KBM-7 (cell line): ENCODE data around the gene ALG12.

Experiments
- DNase-seq: peaks from one replicate; pipeline ENCODE4 v3.0.0-alpha.2; 2015
- in situ Hi-C: fragments of 300-500 bp; cut with MboI; formaldehyde crosslinking; loops from 2 replicates; pipeline ENCODE4 v1.14.3; 2020; ENCODE audit warnings: low sequenced_read_pairs, low pct_unique_long_range_greater_than_20kb, mixed read lengths

Gene ALG12

DNA sequence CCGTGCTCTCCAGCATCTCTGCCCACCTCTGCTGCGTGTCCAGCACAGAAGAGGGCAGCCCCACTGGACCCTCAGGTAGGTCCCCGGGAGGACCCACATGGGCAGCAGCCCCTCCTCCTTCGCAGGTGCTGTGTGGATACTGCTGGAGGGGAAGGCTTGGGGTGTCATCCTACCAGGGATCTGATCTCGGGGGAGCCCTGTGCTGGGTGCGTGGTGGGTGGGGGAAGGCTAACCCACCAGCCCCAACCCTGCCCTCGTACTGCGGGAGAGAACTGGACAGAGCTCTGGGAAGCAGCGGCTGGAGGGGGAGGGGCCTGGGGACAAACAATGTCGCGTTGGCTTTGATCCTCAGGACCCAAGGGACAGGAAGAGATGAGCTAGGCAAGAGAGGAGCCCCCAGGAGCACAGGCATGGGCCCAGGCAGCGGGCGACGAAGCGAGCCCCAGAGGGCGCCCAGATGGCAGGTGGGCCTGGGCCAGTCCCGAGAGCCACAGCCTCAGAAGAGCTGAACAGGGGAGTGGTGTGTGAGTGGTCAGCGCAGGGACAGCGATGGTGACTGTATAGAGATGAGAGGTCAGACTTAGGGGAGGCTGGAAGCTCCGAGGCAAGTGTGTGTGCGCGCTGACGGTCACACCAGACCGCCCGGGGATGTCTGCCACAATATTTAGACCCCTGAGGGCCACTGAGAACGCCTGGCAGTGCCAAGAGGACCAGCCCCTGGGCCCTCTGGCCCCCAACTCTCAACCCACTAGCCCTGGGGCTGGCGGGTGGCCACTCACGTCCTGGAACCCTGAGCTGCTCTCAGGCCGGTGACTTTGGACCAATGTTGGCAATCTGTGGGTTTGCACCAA lies 40.9 kb upstream of the ALG12 start:
- in situ Hi-C loops, result no loop called here

DNA sequence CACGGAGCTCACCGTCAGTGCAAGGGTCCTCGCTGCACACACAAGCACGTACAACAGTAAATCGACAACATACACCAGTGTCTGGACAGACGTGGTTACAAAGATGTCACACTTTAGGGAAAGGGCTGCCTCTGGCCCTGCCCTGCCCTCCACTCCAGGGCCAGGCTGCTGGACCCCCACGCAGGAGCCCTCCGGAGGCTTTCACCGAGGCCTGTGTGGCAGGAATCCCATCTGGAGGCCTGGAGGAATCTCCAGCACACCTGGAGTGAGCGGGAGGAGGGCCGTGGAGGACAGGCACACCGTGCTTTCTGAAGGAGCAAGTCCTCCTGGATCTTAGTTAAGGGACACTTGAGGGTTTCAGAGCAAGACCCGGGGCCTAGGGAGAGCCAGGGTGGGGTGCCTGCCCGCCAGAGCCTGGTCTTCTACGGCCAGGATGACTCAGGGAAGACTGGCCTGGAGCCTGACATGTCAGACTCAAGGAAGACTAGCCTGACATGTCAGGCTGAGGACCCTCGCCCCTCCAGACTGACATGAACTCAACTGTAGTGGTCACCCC lies 40.2 kb upstream of the ALG12 start:
- no peak for DNase-seq
- in situ Hi-C loops, result no loop called here

More for the DNA sequence above, 40.9 kb upstream of the ALG12 start:
- no peak for DNase-seq

DNA sequence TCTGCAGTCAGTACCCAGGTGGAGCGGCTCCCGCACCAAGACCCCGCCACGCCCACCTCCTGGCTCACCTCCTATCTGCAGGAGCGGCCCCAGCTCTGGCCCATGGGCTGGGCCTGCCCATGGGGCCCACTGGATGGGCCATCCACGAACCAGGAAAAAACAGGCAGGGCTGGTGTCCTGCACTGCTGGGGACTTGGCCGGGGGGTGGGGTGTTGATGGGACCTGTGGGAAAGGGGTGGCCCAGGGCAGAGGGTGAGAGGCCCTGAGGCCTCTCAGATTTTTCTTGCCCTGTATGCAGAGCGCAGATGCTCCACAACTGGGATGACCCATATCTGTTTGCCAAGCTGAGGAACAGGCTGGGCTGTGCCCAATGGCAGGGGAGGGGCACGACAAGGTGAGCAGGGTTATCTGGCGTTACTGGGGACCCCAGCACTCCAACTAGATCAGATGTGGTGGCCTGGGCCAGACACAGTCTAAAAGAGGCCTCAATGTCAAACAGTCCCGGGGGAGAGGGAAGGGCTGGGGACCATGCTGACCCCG lies 39.7 kb upstream of the ALG12 start:
- in situ Hi-C loops, result no loop called here
- no peak for DNase-seq

DNA sequence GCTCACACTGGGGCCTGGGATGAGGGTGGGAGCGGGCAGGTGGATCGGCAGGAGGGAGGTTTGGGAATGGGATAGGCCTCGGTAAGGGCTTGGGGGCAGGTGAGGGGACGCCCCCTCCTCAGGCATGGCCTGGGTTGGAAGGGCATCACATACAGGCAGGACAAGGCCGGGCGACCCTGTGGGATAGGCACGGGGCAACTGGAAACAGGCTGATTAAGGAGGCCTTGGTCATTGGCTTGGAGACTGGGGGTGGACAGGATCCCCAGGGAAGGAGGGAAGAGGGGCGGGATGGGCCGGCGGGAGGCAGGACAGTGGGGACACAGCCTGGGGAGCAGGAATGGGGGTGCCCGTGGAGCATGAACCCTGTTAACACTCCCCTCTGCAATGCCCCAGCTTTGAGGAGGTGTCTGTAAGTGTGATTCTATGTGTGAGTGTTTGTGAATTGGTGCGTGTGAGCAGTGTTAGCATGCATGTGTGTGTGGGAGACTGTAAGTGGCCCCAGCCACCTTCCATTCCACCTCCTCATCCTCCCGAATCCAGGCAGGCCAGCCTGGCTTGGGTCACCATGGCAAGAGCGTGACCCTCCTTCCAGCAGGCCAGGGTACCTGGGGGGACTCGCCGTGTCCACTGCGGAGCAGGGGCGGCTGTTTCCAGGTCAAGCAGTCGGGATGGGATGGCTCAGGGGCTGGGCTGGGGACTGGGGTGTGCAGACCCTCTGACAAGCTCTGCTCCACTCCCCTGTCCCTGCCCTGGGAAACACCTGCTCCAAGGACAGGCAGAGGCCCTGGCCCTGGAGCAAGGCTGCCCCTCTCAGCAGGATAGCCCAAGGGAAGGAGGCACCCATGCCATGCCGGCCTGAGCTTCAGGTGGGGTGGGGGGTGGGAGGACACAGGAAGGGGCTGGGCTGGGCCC lies 38.9 kb upstream of the ALG12 start:
- DNase-seq, result no peak
- in situ Hi-C loops, result no loop called here

DNA sequence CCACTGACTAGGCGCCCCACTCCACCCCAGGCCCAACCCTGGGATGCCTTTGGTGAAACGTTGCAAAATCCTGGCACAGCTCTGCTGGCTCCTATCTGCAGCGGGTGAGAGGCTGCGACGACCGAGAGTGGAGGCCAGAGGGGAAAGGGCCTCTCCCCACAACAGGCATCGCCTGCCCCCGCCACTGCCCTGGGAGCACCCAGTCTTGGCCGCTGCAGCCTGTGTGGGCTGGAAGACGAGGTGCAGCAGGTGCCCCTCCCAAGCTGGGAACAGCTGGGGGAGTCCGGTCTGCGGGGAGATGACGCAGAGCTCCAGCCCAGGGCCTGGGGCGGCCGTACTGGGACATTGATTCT lies 38.2 kb upstream of the ALG12 start:
- no peak for DNase-seq
- in situ Hi-C loops, result no loop called here

DNA sequence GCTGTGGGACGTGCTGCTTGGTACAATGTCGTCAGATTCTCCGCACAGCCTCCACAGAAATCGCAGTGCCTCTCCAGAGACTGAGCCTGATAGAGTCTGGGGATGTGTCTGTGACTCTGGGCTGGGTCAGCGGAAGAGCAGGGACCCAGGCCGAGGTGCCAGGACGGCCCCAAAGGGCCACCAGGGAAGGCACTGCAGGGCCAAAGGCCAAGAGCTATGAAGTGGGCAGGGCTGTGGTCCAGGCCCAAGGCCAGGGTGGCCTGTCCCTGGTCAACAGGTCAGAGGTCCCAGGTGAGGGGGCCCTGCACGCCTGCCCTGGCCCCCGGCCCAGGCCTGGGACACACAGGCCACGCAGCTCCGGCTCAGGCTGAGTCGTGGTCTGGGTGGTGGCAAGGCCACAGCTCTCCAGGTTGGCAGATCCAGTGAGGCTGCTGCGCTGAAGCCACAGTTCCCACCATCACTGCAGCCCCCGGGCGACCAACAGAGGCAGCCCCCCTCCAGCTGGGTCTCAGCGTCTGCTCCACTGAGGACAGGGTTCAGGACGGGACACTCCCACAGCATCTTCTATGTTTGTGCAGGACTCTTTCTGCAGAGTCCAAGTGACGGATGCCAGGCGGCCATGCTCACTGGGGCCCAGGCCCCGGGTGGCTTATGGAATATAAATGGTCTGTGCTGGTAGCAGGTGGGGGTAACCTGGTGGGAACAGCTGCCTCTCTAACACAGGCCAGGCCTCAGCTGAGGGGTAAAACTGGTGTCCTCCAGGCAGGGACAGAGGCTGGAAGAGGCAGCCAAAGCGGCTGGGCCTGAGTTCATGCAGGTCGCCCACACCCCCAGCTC lies 37.6 kb upstream of the ALG12 start:
- no peak for DNase-seq
- in situ Hi-C loops, result no loop called here

DNA sequence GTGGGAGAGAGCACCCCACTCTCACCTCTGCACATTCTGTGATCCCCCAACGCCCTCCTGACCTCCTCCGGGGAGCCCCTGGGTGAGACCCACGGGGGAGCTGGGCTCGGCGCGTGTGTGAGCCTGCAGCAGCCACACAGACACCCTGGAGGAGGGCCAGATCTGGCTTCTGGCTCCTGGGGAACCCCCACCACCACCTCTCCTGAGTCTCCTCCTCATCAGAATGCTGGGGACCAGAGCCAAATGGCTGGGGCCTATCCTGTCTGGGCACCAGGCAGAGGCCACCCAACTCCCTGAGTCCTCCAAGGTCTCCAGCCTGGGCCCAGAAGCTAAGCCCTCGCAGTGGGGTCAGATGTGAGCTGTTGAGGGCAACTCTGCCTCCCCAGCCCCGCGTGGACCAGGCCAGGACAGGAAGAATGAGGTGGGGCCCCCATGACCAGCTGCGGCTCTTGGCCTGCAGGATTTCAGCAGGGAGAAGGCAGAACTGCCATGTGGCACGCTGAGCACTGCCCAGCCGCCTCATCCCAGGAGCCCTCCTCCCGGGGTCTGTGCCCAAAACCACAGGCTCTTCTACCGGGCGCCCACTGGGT lies 36.8 kb upstream of the ALG12 start:
- in situ Hi-C loops, result no loop called here
- no peak for DNase-seq

DNA sequence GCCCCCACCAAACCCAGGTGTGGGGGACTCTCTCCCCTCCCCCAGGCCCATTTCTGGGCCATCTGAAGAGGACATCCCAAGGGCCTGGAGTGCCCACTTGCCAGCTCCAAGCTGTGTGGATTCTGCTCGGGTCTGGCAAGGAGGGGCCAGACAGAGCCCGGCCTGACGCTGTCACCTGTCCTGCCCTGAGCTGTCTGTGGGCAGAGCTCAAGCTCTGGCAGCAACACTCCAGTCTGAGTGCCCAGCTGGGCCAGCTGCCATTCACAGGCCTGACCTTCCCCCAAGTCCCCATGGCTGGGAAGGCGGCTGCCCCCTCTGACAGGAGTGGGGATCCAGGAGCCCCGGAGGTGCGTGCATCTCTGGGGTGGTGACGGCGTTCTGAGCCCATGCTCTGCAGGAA lies 36.1 kb upstream of the ALG12 start:
- no peak for DNase-seq
- in situ Hi-C loops, result no loop called here

DNA sequence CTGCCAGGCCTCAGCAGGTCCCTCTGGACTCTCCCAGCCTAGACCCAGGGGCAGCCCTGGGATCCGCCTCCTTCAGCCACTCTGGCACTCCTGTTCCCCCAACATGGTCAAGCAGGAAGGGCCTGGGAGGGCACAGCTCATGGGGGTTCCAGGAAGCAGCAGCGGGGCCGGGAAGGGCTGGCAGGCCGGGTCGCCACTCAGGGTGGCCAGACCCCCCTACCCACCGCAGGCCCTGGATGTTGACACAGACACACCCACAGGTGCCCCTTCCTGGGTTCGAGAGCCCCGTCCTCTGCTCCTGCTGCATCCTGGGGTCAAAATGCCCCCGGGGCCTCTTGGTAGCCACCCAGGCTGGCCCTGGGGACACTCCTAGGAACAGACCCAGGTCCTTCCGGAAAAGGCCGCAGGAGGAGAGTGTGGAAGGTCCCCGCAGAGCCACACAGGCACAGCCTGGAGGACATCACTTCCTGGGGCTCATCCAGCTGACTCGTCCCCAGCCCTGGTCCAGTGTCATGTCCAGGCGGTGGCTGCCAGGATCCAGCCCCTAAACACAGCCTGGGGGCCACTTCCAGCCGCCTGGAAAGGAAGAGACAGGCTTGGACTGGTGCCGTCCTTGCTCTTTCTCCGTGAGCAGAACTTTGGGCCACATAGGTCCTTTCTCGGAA lies 35.6 kb upstream of the ALG12 start:
- no peak for DNase-seq
- in situ Hi-C loops, result no loop called here

DNA sequence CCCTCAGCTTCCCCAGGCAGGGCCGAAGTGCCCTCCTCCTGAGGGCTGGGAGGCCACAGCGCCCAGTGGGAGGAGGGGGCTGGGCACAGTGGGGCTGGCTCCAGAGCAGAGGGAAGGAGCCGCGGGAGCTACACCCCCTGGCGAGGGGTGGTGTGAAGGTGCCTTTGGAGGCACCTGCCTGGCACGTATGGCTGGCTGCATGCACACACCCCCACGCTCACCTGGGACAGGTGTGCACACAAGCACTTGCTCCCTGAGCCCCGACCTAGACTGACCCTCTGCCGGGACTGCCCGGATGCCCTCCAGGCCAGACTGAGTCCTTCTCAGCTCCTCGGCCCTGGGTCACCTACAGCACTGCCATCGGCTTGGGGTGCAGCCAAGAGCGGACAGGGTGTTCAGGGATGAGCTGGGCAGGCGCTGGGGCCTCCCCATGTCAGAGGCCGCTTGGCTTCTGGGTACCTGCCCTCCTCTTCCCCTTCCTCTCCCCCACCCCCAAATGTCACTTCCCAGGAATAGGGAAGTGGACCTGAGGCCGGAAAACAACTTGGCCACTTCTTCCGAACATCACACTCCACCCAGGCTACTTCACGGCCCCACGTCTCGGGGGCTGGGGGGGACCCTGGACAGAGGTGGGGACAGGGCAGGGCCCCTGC lies 34.9 kb upstream of the ALG12 start:
- DNase-seq, result no peak
- in situ Hi-C loops, result no loop called here

DNA sequence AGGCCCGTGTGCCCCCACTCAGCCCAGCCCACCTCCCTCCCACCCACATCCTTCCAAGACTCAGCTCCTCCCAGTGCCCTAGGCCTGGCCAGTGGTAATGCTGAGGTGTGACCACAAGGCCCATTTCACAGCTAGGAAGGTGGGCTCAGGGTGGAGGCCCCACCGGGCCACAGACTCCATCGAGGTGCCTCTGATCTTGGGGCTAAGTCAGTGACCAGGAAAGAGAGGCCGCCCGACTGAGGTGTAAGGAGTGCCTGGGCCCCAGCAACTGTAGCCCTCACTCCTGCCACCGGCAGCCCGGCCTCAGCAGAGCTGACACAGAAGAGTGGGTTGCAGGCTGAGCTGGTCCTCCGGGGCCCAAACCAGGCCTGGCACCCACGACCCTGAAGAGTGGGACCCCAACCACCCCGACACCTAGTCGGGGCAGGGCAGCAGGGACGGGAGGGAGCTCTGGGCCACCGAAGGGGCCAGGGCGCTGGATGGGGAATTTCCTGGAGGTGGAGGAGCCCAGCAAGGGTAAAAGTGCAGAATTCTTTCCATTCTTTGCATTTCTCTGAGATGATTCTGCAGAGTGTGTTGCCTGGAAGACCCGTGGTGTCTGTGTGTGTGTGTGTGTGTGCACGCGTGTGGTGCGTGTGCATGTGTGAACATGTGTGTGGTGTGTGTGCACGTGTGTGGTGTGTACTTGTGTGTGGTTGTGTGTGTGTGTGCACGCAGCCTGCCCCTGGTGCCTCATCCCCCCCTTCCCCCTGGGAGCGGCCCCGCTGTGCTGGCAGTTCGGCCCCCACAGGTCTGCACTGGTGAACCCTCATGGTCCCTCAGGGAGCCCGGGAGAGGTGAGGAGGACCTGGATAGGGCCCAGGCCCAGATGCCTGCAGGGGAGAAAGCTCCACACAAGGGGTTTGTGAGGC lies 34.0 kb upstream of the ALG12 start:
- in situ Hi-C loops, result no loop called here
- DNase-seq, result no peak

DNA sequence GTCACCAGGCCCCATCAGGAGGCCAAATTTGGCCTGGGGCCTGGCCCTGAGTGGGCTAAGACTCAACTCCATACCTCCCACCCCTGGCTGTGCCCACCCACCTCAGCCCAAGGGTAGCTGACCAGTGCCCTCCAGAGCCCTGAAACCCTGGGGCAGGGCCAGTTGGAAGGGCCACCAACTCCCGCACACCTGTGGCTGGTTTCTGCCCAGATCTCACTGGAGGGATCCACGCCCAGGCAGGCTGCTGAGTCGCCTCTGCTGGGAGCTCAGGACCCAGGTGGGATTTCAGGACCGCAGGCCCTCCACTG lies 33.4 kb upstream of the ALG12 start:
- DNase-seq, result no peak
- in situ Hi-C loops, result no loop called here

DNA sequence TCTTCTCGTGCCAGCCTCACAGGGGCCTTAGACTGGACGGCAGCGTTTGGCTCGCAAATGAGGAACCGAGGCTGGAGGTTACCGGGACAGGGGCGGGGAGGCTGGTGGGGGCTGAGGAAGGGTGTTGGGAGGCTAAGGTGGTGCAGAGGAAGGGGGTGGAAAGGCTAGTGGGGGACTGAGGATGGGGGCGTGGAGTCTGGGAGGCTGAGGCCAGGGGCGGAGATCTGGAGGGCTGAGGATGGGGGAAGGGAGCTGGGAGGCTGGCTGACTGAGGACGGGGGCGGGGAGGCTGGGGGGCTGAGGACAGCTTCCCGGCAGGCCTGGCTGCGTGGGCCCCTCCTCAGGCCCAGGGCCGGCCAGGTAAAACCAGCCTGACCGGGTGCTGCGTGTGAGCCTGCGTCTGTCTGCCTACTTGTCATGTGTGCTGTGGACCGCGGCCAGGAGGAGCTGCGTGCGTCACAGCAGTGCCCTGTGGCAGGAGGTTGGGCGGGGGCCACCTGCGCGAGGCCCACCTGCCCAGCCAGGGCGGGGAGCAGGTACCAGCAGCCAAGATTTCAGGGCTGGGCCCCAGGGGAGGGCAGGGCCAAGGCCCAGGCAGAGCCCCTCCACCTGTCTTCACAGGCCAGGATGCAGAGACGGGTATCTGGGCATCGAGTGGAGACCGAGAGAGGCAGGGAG lies 32.9 kb upstream of the ALG12 start:
- no peak for DNase-seq
- in situ Hi-C loops, result no loop called here

DNA sequence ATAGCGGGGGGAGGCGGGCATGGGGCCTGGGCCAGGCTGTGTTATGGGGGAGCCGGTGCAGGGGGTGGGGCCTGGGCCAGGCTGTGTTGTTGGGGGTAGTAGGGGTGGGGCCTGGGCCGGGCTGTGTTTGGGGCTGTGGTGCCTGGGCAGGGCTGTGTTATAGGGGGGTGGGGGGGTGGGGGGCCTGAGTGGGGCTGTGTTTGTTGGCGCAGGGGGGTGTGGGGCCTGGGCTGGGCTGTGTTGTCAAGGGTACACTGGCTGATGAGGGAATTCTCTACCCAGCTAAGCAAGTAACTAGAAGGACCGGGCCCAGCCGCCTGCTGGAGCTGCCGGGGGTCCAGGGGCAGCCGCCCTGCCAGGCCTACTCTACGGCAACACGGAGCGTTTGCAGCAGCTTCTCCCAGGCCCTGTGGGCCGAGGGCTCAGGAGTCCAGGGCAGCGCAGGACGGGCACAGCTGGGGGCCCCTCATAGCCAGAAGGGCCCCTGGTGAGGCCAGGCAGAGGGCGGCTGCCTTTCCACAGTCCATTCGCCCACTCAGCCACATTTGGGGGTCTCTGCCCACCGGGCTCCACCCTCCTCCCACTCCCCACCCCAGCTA lies 32.3 kb upstream of the ALG12 start:
- DNase-seq, result no peak
- in situ Hi-C loops, result no loop called here

DNA sequence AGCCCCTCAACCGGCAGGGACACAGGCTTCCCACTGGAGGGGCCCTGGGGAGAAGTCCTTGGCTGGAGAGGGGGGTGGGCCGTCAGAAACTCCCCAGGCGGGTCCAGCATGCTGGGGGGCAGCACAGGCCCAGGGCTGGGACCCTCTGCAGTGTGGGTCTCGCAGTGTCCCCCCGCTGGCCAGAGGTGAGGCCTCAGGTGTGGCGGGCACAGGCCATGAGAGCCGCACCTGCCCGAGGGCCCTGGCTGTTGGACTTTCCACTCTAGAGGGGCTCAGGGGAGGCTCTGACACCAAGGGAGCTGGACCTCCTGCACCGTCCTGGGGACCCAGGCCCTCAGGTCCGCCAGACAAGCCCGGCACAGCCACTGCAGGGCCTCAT lies 31.7 kb upstream of the ALG12 start:
- DNase-seq, result no peak
- in situ Hi-C loops, result no loop called here
